Activated CD4-positive, alpha-beta T cell treated with anti-CD3 and anti-CD28 coated beads for 36 hours (primary cell): Measurements from ENCODE around the gene SYPL2. TPM values are rescaled to one million over a fixed set of nuclear protein-coding genes. Genes with fewer than 3 reads are reported as not detected.
A peak's percentile ranks its signal among the peaks of the same experiment; 100 is the strongest.

Source experiments
- ATAC-seq: fragments of 200-7000 bp; cut with Tn5 transposase; one replicate; pipeline ENCODE4 v1.10.0; 2021; ENCODE audit warnings: mild to moderate bottlenecking, moderate library complexity
- CTCF ChIA-PET: fragments of 350-600 bp; sonication (Branson Sonifier 250); formaldehyde crosslinking; loops from one replicate; lab custom pipeline; 2021; ENCODE audit warnings: antibody characterized with exemption; lab: Charles Lee
- POLR2A ChIA-PET: fragments of 350-600 bp; sonication (Branson Sonifier 250); formaldehyde crosslinking; loops from one replicate; lab custom pipeline; 2021; ENCODE audit warnings: antibody characterized with exemption, inconsistent platforms; lab: Charles Lee
- DNase-seq: peaks from one replicate; pipeline ENCODE4 v3.0.0-alpha.2; 2020
- H3K27ac Mint-ChIP-seq: one replicate; pipeline ENCODE4 v1.8.0; 2021; ENCODE audit warnings: mixed read lengths
- H3K27me3 Mint-ChIP-seq: one replicate; pipeline ENCODE4 v1.8.0; 2021; ENCODE audit warnings: mixed read lengths
- H3K36me3 Mint-ChIP-seq: one replicate; pipeline ENCODE4 v1.8.0; 2021; ENCODE audit warnings: low read depth, mixed read lengths
- H3K4me1 Mint-ChIP-seq: one replicate; pipeline ENCODE4 v1.8.0; 2021; ENCODE audit warnings: mixed read lengths
- H3K4me3 Mint-ChIP-seq: one replicate; pipeline ENCODE4 v1.8.0; 2021; ENCODE audit warnings: mild to moderate bottlenecking, moderate library complexity, mixed read lengths
- H3K9me3 Mint-ChIP-seq: one replicate; pipeline ENCODE4 v1.8.0; 2021; ENCODE audit warnings: low read depth, mixed read lengths
- intact Hi-C, 2 experiments: fragments of 100-400 bp; cut with DNase I in 1 of 2; cut with micrococcal nuclease in 1 of 2; formaldehyde crosslinking; loops; one replicate each; pipeline versions ENCODE4 v1.14.2 to v1.15.1; 2022 to 2024; cut with DNase I, micrococcal nuclease
- total RNA-seq, 2 experiments: library from RNA; stranded (reverse); gene quantifications; one replicate each; pipeline ENCODE4 v1.2.3, GENCODE V29; 2021

SYPL2 gene
- total RNA-seq, 2 experiments from 2014 or later: 0.05 TPM; not detected in 1

- Mint-ChIP-seq H3K27ac (no peak overlapping the region), H3K4me1 (peaks cover 29% of the 10 kb centered on the region), H3K4me3 (no peak overlapping the region), H3K36me3 (peaks cover 17% of the 10 kb centered on the region), H3K9me3 (no peaks in the 10 kb centered on the region), H3K27me3 (no peaks in the 10 kb centered on the region)
- intact Hi-C loops: loop anchor here (5.0 kb wide), 3 partner anchors 56 to 541 kb away; partner anchors contain the start of genes GNAI3 (in 1 of the 2), PSRC1 (in 1 of the 2) and STRIP1 (in 1 of the 2)
- ATAC-seq (no peak), DNase-seq (no peak)
- ChIA-PET POLR2A (interaction anchor here (0.7 kb wide), 1 partner anchor 57 kb away, joined by 4 read pairs; no protein-coding TSS in a partner anchor), CTCF (interaction anchor here (0.7 to 26.9 kb wide), 12 partner anchors 8 to 286 kb away, joined by 3 to 864 read pairs (median 5); partner anchors contain the start of genes AMIGO1, GPR61 and PSMA5)
Observed at GRCh38 chr1:109490934-109491302, 24.6 kb downstream of the SYPL2 start.

- H3K9me3 Mint-ChIP-seq: no peaks in the 10 kb centered on the region
- H3K4me1 Mint-ChIP-seq: peaks cover 31% of the 10 kb centered on the region
- POLR2A ChIA-PET: interaction anchor here (0.7 kb wide), 1 partner anchor 57 kb away, joined by 4 read pairs; no protein-coding TSS in a partner anchor
Observed at GRCh38 chr1:109491372-109491771, 25.0 kb downstream of the SYPL2 start.

GRCh38 chr1:109492779-109493178 lies 26.4 kb downstream of the SYPL2 start:
- no peak overlapping the region for H3K4me3 Mint-ChIP-seq
- ChIA-PET CTCF (interaction anchor here (0.6 to 26.9 kb wide), 16 partner anchors 10 to 278 kb away, joined by 3 to 864 read pairs (median 4); partner anchors contain the start of genes AMIGO1, ATXN7L2, GNAI3 and GPR61), POLR2A (interaction anchor here (1.8 kb wide), 1 partner anchor 9 kb away, joined by 4 read pairs; the partner anchor contains the start of gene ATXN7L2)
- intact Hi-C loops: loop anchor here (5.0 kb wide), 3 partner anchors 55 to 540 kb away; partner anchors contain the start of genes GNAI3 (in 1 of the 2), PSRC1 (in 1 of the 2) and STRIP1 (in 1 of the 2)
- H3K36me3 Mint-ChIP-seq: peaks cover 12% of the 10 kb centered on the region
- ATAC-seq: no peak
- peaks cover 35% of the 10 kb centered on the region for H3K4me1 Mint-ChIP-seq
- no peaks in the 10 kb centered on the region for H3K27me3 Mint-ChIP-seq
- no peak for DNase-seq
- H3K27ac Mint-ChIP-seq: no peak overlapping the region
- no peaks in the 10 kb centered on the region for H3K9me3 Mint-ChIP-seq

More at GRCh38 chr1:109491372-109491771, 25.0 kb downstream of the SYPL2 start:
- no peak for ATAC-seq
- intact Hi-C loops: loop anchor here (5.0 kb wide), 3 partner anchors 56 to 541 kb away; partner anchors contain the start of genes GNAI3 (in 1 of the 2), PSRC1 (in 1 of the 2) and STRIP1 (in 1 of the 2)
- CTCF ChIA-PET: interaction anchor here (0.7 to 26.9 kb wide), 12 partner anchors 8 to 287 kb away, joined by 3 to 864 read pairs (median 5); partner anchors contain the start of genes AMIGO1, GPR61 and PSMA5
- H3K27me3 Mint-ChIP-seq: no peaks in the 10 kb centered on the region
- no peak overlapping the region for H3K4me3 Mint-ChIP-seq
- DNase-seq: no peak
- H3K27ac Mint-ChIP-seq: no peak overlapping the region
- peaks cover 17% of the 10 kb centered on the region for H3K36me3 Mint-ChIP-seq

GRCh38 chr1:109493227-109493626 lies 26.9 kb downstream of the SYPL2 start:
- no peak for DNase-seq
- no peaks in the 10 kb centered on the region for H3K9me3 Mint-ChIP-seq
- H3K27me3 Mint-ChIP-seq: no peaks in the 10 kb centered on the region
- peaks cover 12% of the 10 kb centered on the region for H3K36me3 Mint-ChIP-seq
- ChIA-PET POLR2A (interaction anchor here (1.0 to 1.8 kb wide), 2 partner anchors 9 to 38 kb away, joined by 3 to 4 read pairs; partner anchors contain the start of gene ATXN7L2), CTCF (interaction anchor here (0.6 to 26.9 kb wide), 19 partner anchors 8 to 278 kb away, joined by 3 to 864 read pairs (median 4); partner anchors contain the start of genes AMIGO1, ATXN7L2, GNAI3 and GPR61)
- H3K27ac Mint-ChIP-seq: no peak overlapping the region
- no peak for ATAC-seq
- H3K4me1 Mint-ChIP-seq: peaks cover 39% of the 10 kb centered on the region
- peak overlapping the region; percentile 98 for H3K4me3 Mint-ChIP-seq
- intact Hi-C loops: loop anchor here (5.0 kb wide), 3 partner anchors 54 to 539 kb away; partner anchors contain the start of genes GNAI3 (in 1 of the 2), PSRC1 (in 1 of the 2) and STRIP1 (in 1 of the 2)

GRCh38 chr1:109493805-109494539 lies 27.6 kb downstream of the SYPL2 start, which contains the start of gene CYB561D1:
Gene CYB561D1 (plus strand): TSS chr1:109494094. CDS start chr1:109494140, 46 bp downstream.
- no peaks in the 10 kb centered on the region for H3K9me3 Mint-ChIP-seq
- H3K4me1 Mint-ChIP-seq: peaks cover 45% of the 10 kb centered on the region
- intact Hi-C loops: loop anchor here (1.0 to 5.0 kb wide), 12 partner anchors 11 to 538 kb away; partner anchors contain the start of genes GNAI3 (in 2 of the 2), PSRC1 (in 2 of the 2), AHCYL1 (in 1 of the 2) and AMIGO1 (in 1 of the 2)
- ChIA-PET CTCF (interaction anchor here (0.6 to 26.9 kb wide), 19 partner anchors 8 to 655 kb away, joined by 3 to 864 read pairs (median 5); partner anchors contain the start of genes AMIGO1, AMPD2, ATXN7L2 and GNAI3), POLR2A (interaction anchor here (1.0 to 1.8 kb wide), 3 partner anchors 10 to 68 kb away, joined by 3 to 4 read pairs (median 3); partner anchors contain the start of gene ATXN7L2)
- peak; percentile 89 for ATAC-seq
- H3K27ac Mint-ChIP-seq: peak within 1 kb of the TSS; percentile 90
- H3K36me3 Mint-ChIP-seq: peaks cover 12% of the 10 kb centered on the region
- DNase-seq: peak; percentile 95
- H3K4me3 Mint-ChIP-seq: peak within 1 kb of the TSS; percentile 98
- H3K27me3 Mint-ChIP-seq: no peaks in the 10 kb centered on the region

GRCh38 chr1:109495738-109496137 lies 29.4 kb downstream of the SYPL2 start:
- DNase-seq (no peak), ATAC-seq (no peak)
- Mint-ChIP-seq H3K27me3 (no peaks in the 10 kb centered on the region), H3K4me3 (peak overlapping the region; percentile 98), H3K9me3 (no peaks in the 10 kb centered on the region), H3K27ac (no peak overlapping the region), H3K4me1 (peaks cover 62% of the 10 kb centered on the region), H3K36me3 (peaks cover 12% of the 10 kb centered on the region)
- intact Hi-C loops: loop anchor here in 1 of 2 experiments (2.0 kb wide), 2 partner anchors 283 to 489 kb away; partner anchors contain the start of genes AHCYL1 and SARS1
- POLR2A ChIA-PET: no interaction called here
- CTCF ChIA-PET: interaction anchor here (1.4 to 26.9 kb wide), 4 partner anchors 13 to 295 kb away, joined by 6 to 864 read pairs (median 180); partner anchors contain the start of genes AMIGO1 and GPR61

GRCh38 chr1:109497449-109498160 lies 31.3 kb downstream of the SYPL2 start:
- ChIA-PET POLR2A (interaction anchor here (0.5 to 2.0 kb wide), 8 partner anchors 11 to 583 kb away, joined by 3 to 7 read pairs (median 4); partner anchors contain the start of gene AMIGO1), CTCF (interaction anchor here (0.5 to 26.9 kb wide), 14 partner anchors 12 to 304 kb away, joined by 3 to 864 read pairs (median 4); partner anchors contain the start of genes AMIGO1, ATXN7L2, GNAI3 and GPR61)
- H3K4me3 Mint-ChIP-seq: no peak overlapping the region
- DNase-seq (no peak), ATAC-seq (no peak)
- peak overlapping the region; percentile 56 for H3K27ac Mint-ChIP-seq
- no peaks in the 10 kb centered on the region for H3K27me3 Mint-ChIP-seq
- intact Hi-C loops: loop anchor here (1.0 kb wide), 1 partner anchor 35 kb away; no protein-coding TSS in a partner anchor
- no peaks in the 10 kb centered on the region for H3K9me3 Mint-ChIP-seq
- peaks cover 81% of the 10 kb centered on the region for H3K4me1 Mint-ChIP-seq
- peaks cover 8% of the 10 kb centered on the region for H3K36me3 Mint-ChIP-seq

GRCh38 chr1:109498161-109498801 lies 31.9 kb downstream of the SYPL2 start:
- peak overlapping the region; percentile 56 for H3K27ac Mint-ChIP-seq
- H3K9me3 Mint-ChIP-seq: no peaks in the 10 kb centered on the region
- peaks cover 8% of the 10 kb centered on the region for H3K36me3 Mint-ChIP-seq
- no peak overlapping the region for H3K4me3 Mint-ChIP-seq
- DNase-seq (peak; percentile 56), ATAC-seq (no peak)
- peaks cover 81% of the 10 kb centered on the region for H3K4me1 Mint-ChIP-seq
- H3K27me3 Mint-ChIP-seq: no peaks in the 10 kb centered on the region
- ChIA-PET CTCF (interaction anchor here (0.7 to 26.9 kb wide), 12 partner anchors 8 to 218 kb away, joined by 3 to 864 read pairs (median 5); partner anchors contain the start of genes AMIGO1, ATXN7L2, GNAI3 and GPR61), POLR2A (interaction anchor here (0.6 to 2.0 kb wide), 4 partner anchors 11 to 84 kb away, joined by 3 to 9 read pairs (median 5); partner anchors contain the start of gene AMIGO1)
- intact Hi-C loops: loop anchor here (1.0 kb wide), 1 partner anchor 34 kb away; no protein-coding TSS in a partner anchor

GRCh38 chr1:109499081-109499480 lies 32.7 kb downstream of the SYPL2 start:
- H3K4me3 Mint-ChIP-seq: no peak overlapping the region
- H3K27ac Mint-ChIP-seq: peak overlapping the region; percentile 66
- H3K4me1 Mint-ChIP-seq: peaks cover 84% of the 10 kb centered on the region
- no peaks in the 10 kb centered on the region for H3K9me3 Mint-ChIP-seq
- ATAC-seq: no peak
- ChIA-PET POLR2A (interaction anchor here (0.6 to 1.4 kb wide), 2 partner anchors 10 to 17 kb away, joined by 3 to 9 read pairs; partner anchors contain the start of gene AMIGO1), CTCF (interaction anchor here (0.7 to 26.9 kb wide), 12 partner anchors 9 to 219 kb away, joined by 3 to 864 read pairs (median 5); partner anchors contain the start of genes AMIGO1, ATXN7L2, GNAI3 and GPR61)
- intact Hi-C loops: no loop called here
- peaks cover 8% of the 10 kb centered on the region for H3K36me3 Mint-ChIP-seq
- H3K27me3 Mint-ChIP-seq: no peaks in the 10 kb centered on the region
- no peak for DNase-seq
